DMS 273 treated with DMSO at 0.1 percent for 48 hours (cell line): Measurements from ENCODE around the gene NPR3.
"Not testable (repeated sequence)": the region's sequence is repeated elsewhere in the genome, so short reads cannot be mapped to it uniquely, and the experiment has no call there.

Source experiments
- DNase-seq: peaks from one replicate; lab custom pipeline; 2025; lab: John Stamatoyannopoulos, UW

The NPR3 gene

GRCh38 chr5:32767948-32768467 is 56.9 kb downstream of the NPR3 start:
- no peak for DNase-seq

- no peak for DNase-seq
Measured at GRCh38 chr5:32769711-32770110, 58.6 kb downstream of the NPR3 start.

GRCh38 chr5:32770444-32770843 is 59.3 kb downstream of the NPR3 start:
- no peak for DNase-seq

- no peak for DNase-seq
Measured at GRCh38 chr5:32771037-32771436, 59.9 kb downstream of the NPR3 start.

- no peak for DNase-seq
Measured at GRCh38 chr5:32773944-32774343, 62.8 kb downstream of the NPR3 start.

GRCh38 chr5:32776200-32776599 is 65.1 kb downstream of the NPR3 start:
- no peak for DNase-seq

GRCh38 chr5:32777222-32777621 is 66.1 kb downstream of the NPR3 start:
- no peak for DNase-seq

GRCh38 chr5:32777733-32778132 is 66.6 kb downstream of the NPR3 start:
- no peak for DNase-seq

- DNase-seq: no peak
Measured at GRCh38 chr5:32778403-32778802, 67.3 kb downstream of the NPR3 start.

GRCh38 chr5:32779754-32780415 is 68.8 kb downstream of the NPR3 start:
- DNase-seq: no peak

- no peak for DNase-seq
Measured at GRCh38 chr5:32780508-32780919, 69.4 kb downstream of the NPR3 start.

GRCh38 chr5:32783661-32784060 is 72.5 kb downstream of the NPR3 start:
- DNase-seq: no peak

- DNase-seq: no peak
Measured at GRCh38 chr5:32785611-32786254, 74.6 kb downstream of the NPR3 start.

GRCh38 chr5:32786311-32786710 is 75.2 kb downstream of the NPR3 start:
- DNase-seq: no peak

- no peak for DNase-seq
Measured at GRCh38 chr5:32790411-32790951, 79.4 kb downstream of the NPR3 start.

- no peak for DNase-seq
Measured at GRCh38 chr5:32791536-32792243, 80.6 kb downstream of the NPR3 start.

GRCh38 chr5:32794086-32794485 is 83.0 kb downstream of the NPR3 start:
- DNase-seq: no peak

GRCh38 chr5:32802764-32803163 is 91.6 kb downstream of the NPR3 start:
- no peak for DNase-seq

- DNase-seq: no peak
Measured at GRCh38 chr5:32803656-32804055, 92.5 kb downstream of the NPR3 start.

- not testable (repeated sequence) for DNase-seq
Measured at GRCh38 chr5:32805462-32805861, 94.3 kb downstream of the NPR3 start.

GRCh38 chr5:32805971-32806638 is 95.0 kb downstream of the NPR3 start:
- DNase-seq: no peak

GRCh38 chr5:32808783-32809182 is 97.7 kb downstream of the NPR3 start:
- no peak for DNase-seq
